Measurements from ENCODE around the gene RNF44.

GRCh38 chr5:176529116-176529740, 8.0 kb downstream of the RNF44 start:
- TF ChIP-seq POLR2A (IDR thresholded peaks at IDR 0.05) = no peak
- no peak for TF ChIP-seq CTCF (IDR thresholded peaks at IDR 0.05)
